Measurements from ENCODE around the gene KRTAP5-7.

- TF ChIP-seq CTCF (IDR thresholded peaks at IDR 0.05) (no peak), TAF1 (IDR thresholded peaks at IDR 0.05; ENCODE audit: borderline replicate concordance, low read depth, low read length) (no peak), EP300 (IDR thresholded peaks at IDR 0.05; ENCODE audit: borderline replicate concordance in 1 of 2, low read depth in 1 of 2, low read length in 1 of 2) (no peak), MAX (IDR thresholded peaks at IDR 0.05; ENCODE audit: low read depth) (no peak), SIN3A (IDR thresholded peaks at IDR 0.05; ENCODE audit: borderline replicate concordance, low read depth, low read length) (no peak), YY1 (IDR thresholded peaks at IDR 0.05; ENCODE audit: low read depth) (no peak), RFX5 (IDR thresholded peaks at IDR 0.05; ENCODE audit: low read length) (no peak), POLR2AphosphoS5 (IDR thresholded peaks at IDR 0.05; ENCODE audit: low read depth, low read length) (no peak)
Observed at GRCh38 chr11:71539017-71539416, 11.9 kb downstream of the KRTAP5-7 start.

Data from SK-N-SH (cell line).